MG63 (cell line): Measurements from ENCODE around the gene RUFY3. TPM values are rescaled to one million over a fixed set of nuclear protein-coding genes. Genes with fewer than 3 reads are reported as not detected.
"Not testable (repeated sequence)": the region's sequence is repeated elsewhere in the genome, so short reads cannot be mapped to it uniquely, and the experiment has no call there.

Experiments used
- DNase-seq: peaks from one replicate; pipeline ENCODE4 v3.0.0-alpha.2; 2020
- H3K27me3 ChIP-seq: fragments of 250-450 bp; sonication (Bioruptor Pico); 2 replicates; pipeline ENCODE4 v1.5.1; 2020; ENCODE audit warnings: mild to moderate bottlenecking, moderate library complexity
- H3K36me3 ChIP-seq: fragments of 250-450 bp; sonication (Bioruptor Pico); 2 replicates; pipeline ENCODE4 v1.5.1; 2020; ENCODE audit warnings: mild to moderate bottlenecking, moderate library complexity
- H3K4me3 ChIP-seq: fragments of 250-450 bp; sonication (Bioruptor Pico); 2 replicates; pipeline ENCODE4 v1.5.1; 2020; ENCODE audit warnings: mild to moderate bottlenecking, moderate library complexity
- H3K9me3 ChIP-seq: fragments of 250-450 bp; sonication (Bioruptor Pico); 2 replicates; pipeline ENCODE4 v1.5.1; 2020; ENCODE audit warnings: mild to moderate bottlenecking, moderate library complexity
- total RNA-seq: library from RNA; depleted of rRNA; stranded (reverse); fragments of >200 nt; shearing (Covaris generic); gene quantifications from 2 replicates; pipeline ENCODE4 v1.2.3, GENCODE V29; 2014; ENCODE audit warnings: low replicate concordance

RUFY3 gene
- total RNA-seq, 1 experiment from 2014 or later: 7.8 TPM

GRCh38 chr4:70702592-70702991 lies 19.2 kb upstream of the RUFY3 start:
- H3K27me3 ChIP-seq, DNase-seq, H3K36me3 ChIP-seq, H3K9me3 ChIP-seq, H3K4me3 ChIP-seq: not testable (repeated sequence)

- Histone ChIP-seq H3K36me3 (no peaks in the 10 kb centered on the region), H3K4me3 (peak overlapping the region; percentile 66), H3K9me3 (no peaks in the 10 kb centered on the region), H3K27me3 (no peaks in the 10 kb centered on the region)
- no peak for DNase-seq
Observed at GRCh38 chr4:70703619-70704214, 18.0 kb upstream of the RUFY3 start.

GRCh38 chr4:70704215-70704930 lies 17.4 kb upstream of the RUFY3 start:
- H3K36me3 ChIP-seq: no peaks in the 10 kb centered on the region
- H3K27me3 ChIP-seq: no peaks in the 10 kb centered on the region
- peak; percentile 80 for DNase-seq
- no peaks in the 10 kb centered on the region for H3K9me3 ChIP-seq
- peak overlapping the region; percentile 66 for H3K4me3 ChIP-seq

GRCh38 chr4:70704931-70705182 lies 16.9 kb upstream of the RUFY3 start:
- peak overlapping the region; percentile 66 for H3K4me3 ChIP-seq
- no peaks in the 10 kb centered on the region for H3K9me3 ChIP-seq
- no peaks in the 10 kb centered on the region for H3K36me3 ChIP-seq
- H3K27me3 ChIP-seq: no peaks in the 10 kb centered on the region
- no peak for DNase-seq

- H3K27me3 ChIP-seq: no peaks in the 10 kb centered on the region
Observed at GRCh38 chr4:70705183-70706043, 16.4 kb upstream of the RUFY3 start.

GRCh38 chr4:70706044-70706461 lies 15.7 kb upstream of the RUFY3 start:
- Histone ChIP-seq H3K9me3 (no peaks in the 10 kb centered on the region), H3K4me3 (peak overlapping the region; percentile 66), H3K36me3 (no peaks in the 10 kb centered on the region), H3K27me3 (no peaks in the 10 kb centered on the region)
- DNase-seq: no peak

More at GRCh38 chr4:70705183-70706043, 16.4 kb upstream of the RUFY3 start:
- no peaks in the 10 kb centered on the region for H3K36me3 ChIP-seq
- H3K4me3 ChIP-seq: peak overlapping the region; percentile 66
- H3K9me3 ChIP-seq: no peaks in the 10 kb centered on the region
- peak; percentile 77 for DNase-seq

- DNase-seq: no peak
Observed at GRCh38 chr4:70706516-70706915, 15.2 kb upstream of the RUFY3 start.

GRCh38 chr4:70709611-70710205 lies 12.1 kb upstream of the RUFY3 start:
- H3K36me3 ChIP-seq: no peaks in the 10 kb centered on the region
- DNase-seq: no peak
- H3K27me3 ChIP-seq: no peaks in the 10 kb centered on the region
- H3K9me3 ChIP-seq: no peaks in the 10 kb centered on the region
- no peak overlapping the region for H3K4me3 ChIP-seq

More at GRCh38 chr4:70706516-70706915, 15.2 kb upstream of the RUFY3 start:
- Histone ChIP-seq H3K9me3 (no peaks in the 10 kb centered on the region), H3K36me3 (no peaks in the 10 kb centered on the region), H3K4me3 (peak overlapping the region; percentile 66), H3K27me3 (no peaks in the 10 kb centered on the region)

- Histone ChIP-seq H3K4me3 (no peak overlapping the region), H3K27me3 (no peaks in the 10 kb centered on the region)
- DNase-seq: no peak
Observed at GRCh38 chr4:70711599-70711998, 10.2 kb upstream of the RUFY3 start.

GRCh38 chr4:70712150-70712549 lies 9.6 kb upstream of the RUFY3 start:
- Histone ChIP-seq H3K9me3 (no peaks in the 10 kb centered on the region), H3K36me3 (no peaks in the 10 kb centered on the region), H3K27me3 (no peaks in the 10 kb centered on the region), H3K4me3 (no peak overlapping the region)
- DNase-seq: no peak

More at GRCh38 chr4:70711599-70711998, 10.2 kb upstream of the RUFY3 start:
- H3K9me3 ChIP-seq: no peaks in the 10 kb centered on the region
- no peaks in the 10 kb centered on the region for H3K36me3 ChIP-seq

- H3K4me3 ChIP-seq: no peak overlapping the region
- no peaks in the 10 kb centered on the region for H3K9me3 ChIP-seq
- H3K36me3 ChIP-seq: no peaks in the 10 kb centered on the region
- no peak for DNase-seq
- H3K27me3 ChIP-seq: no peaks in the 10 kb centered on the region
Observed at GRCh38 chr4:70712604-70713452, 8.9 kb upstream of the RUFY3 start.

GRCh38 chr4:70713453-70714078 lies 8.2 kb upstream of the RUFY3 start:
- no peak for DNase-seq
- Histone ChIP-seq H3K27me3 (no peaks in the 10 kb centered on the region), H3K36me3 (no peaks in the 10 kb centered on the region), H3K9me3 (no peaks in the 10 kb centered on the region), H3K4me3 (no peak overlapping the region)

- DNase-seq: no peak
- Histone ChIP-seq H3K4me3 (no peak overlapping the region), H3K9me3 (no peaks in the 10 kb centered on the region), H3K36me3 (no peaks in the 10 kb centered on the region), H3K27me3 (no peaks in the 10 kb centered on the region)
Observed at GRCh38 chr4:70714079-70714887, 7.5 kb upstream of the RUFY3 start.

- Histone ChIP-seq H3K27me3 (no peaks in the 10 kb centered on the region), H3K36me3 (no peaks in the 10 kb centered on the region), H3K4me3 (no peak overlapping the region), H3K9me3 (no peaks in the 10 kb centered on the region)
- DNase-seq: peak; percentile 6
Observed at GRCh38 chr4:70715097-70715496, 6.7 kb upstream of the RUFY3 start.
